Stimulated activated CD4-positive, alpha-beta T cell treated with anti-CD3 and anti-CD28 coated beads, Interleukin-15, amount 100 ng/mL, for 1 hour (primary cell): ENCODE measurements around the gene CARD9.
A peak's percentile ranks its signal among the peaks of the same experiment; 100 is the strongest.

Experiments used
- DNase-seq, 2 donors: peaks; one replicate each; pipeline ENCODE4 v3.0.0-alpha.2; 2020; ENCODE audit warnings: low read depth in 1 of 2, low spot score in 1 of 2

CARD9 gene

DNA sequence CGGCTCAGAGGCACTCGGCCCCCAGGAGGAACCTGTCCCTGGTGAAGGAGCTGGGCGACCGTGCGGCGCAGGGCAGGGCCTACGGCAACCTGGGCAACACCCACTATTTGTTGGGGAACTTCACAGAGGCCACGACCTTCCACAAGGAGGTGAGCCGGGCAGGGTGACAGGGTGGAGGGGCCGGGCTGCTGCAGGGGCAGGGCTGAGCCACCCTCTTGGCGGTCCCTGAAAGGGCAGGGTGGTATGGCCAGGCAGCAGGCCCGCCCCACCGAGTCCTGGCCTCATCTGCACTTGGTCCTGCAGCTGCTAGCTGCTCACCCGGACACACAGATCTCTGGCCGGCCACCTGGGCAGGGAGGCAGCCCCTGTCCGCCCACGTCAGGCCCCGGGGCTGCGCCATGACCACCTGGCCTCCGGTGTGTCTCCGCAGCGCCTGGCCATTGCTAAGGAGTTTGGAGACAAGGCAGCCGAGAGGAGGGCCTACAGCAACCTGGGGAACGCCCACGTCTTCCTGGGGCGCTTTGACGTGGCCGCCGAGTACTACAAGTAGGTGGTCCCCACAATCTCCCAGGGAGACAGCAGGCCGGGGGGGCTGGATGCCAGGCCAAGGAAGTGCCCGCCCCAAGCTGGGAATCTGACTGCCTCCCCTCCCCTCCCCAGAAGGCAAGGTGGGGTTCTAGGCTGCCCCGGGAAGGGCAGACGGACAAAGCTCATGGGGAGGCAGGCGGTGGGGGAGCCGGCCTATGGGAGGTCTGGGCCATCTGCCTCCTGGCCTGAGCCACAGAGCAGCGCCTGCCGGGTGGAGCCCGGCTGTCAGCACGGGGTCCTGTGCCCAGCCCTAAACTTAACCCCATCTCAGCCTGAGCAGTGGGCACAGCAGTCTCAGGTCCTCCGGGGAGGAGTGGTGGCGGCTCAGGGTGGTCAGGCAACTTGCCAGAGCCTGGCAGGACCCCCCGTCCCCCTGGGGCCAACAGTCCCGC lies 35.8 kb downstream of the CARD9 start:
- DNase-seq, result no peak

- DNase-seq, result no peak
Observed at GRCh38 chr9:136336881-136337280, 36.6 kb downstream of the CARD9 start.

- DNase-seq, result no peak
Observed at GRCh38 chr9:136336156-136336870, 37.2 kb downstream of the CARD9 start.

DNA sequence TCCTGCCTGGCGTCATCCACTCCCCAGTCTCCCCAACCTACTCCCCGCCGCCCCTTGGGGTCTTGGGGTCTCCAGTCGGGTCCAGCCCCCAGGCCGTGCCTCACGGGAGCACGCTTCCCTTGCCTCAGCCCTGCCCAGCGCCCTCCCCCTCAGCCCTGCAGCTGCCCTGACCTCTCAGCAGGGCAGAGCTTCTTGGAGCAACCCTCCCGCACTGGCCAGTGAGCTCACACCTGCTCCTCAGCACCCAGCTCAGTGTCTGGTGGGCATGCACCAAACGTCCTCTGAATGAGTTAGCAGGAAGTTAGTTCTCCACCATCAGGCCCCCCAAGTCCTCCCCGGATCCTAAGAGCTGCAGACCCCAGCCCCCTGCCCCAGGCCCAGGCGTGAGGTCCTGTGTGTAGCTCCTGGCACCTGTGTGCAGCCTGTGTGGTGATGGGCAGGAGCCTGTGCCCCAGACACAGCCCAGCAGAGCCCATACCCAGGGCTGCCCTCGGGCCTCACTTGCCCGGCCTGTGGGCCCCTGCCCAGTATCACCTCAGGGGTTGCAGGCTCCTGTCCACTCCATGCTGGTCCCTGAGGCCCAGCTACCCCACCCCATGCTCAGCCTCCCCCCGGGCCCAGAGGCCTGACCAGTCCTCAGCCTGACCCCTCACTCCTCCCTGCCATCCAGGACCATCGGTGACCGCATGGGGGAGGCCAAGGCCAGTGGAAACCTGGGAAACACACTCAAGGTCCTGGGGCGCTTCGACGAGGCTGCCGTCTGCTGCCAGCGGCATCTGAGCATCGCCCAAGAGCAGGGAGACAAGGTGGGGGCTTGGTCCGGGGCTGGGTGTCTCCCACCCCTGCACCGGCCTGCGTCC lies 37.9 kb downstream of the CARD9 start:
- no peak for DNase-seq

GRCh38 chr9:136334541-136334940 lies 38.9 kb downstream of the CARD9 start:
- DNase-seq, result no peak

GRCh38 chr9:136333486-136333885 lies 40.0 kb downstream of the CARD9 start:
- DNase-seq, result no peak

DNA sequence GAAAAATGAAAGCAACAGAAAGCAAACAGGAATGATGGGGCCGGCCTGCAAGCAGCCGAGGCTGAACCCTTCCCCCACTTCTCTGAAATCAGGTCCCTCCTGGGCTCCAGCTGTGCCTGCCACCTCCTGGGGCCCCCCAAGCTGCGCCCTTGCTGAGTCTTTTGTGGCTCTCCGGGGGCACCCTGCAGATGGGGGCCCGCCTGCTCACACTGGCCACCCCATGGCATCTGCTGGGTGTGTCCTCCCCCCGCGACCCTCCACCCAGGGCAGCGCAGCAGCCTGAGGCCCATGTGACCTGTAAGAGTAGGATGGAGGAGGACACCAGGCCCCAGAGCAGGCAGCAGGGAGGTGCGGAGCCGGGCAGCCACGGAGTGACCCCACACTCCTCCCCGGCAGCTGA lies 40.4 kb downstream of the CARD9 start:
- no peak for DNase-seq

- DNase-seq, result no peak
Observed at GRCh38 chr9:136332482-136332983, 40.9 kb downstream of the CARD9 start.

GRCh38 chr9:136331556-136332481 lies 41.6 kb downstream of the CARD9 start:
- no peak for DNase-seq

- no peak for DNase-seq
Observed at GRCh38 chr9:136331030-136331429, 42.4 kb downstream of the CARD9 start.

DNA sequence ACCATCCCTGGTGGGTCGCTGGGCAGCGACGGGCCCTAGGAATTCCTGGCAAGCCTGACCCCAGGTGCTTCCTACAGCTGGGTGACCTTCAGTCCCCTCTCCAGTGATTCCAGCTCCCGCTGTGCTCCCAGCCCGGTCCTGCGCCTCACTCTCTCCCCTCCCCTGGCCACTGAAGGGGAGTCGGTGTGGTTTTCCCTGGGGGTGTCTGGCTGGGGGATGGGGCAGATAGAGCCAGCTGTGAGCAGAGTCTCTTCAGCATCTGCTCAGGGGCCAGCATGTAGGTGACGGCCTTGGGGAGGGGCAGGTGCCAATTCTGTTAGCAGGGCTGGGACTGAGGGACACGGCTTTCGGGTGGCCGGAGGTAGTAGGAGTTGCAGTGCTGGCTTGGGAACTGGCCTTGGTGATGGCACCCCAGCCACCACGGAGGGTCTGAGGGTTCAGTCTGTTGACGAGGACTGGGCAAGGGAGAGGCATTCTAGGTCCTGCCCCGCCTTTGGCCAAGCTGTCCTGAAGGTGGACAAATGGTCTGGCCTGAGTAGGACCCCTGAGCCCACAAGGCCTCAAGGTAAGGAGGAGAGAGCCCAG lies 43.0 kb downstream of the CARD9 start:
- no peak for DNase-seq

- DNase-seq, result no peak
Observed at GRCh38 chr9:136329636-136330405, 43.6 kb downstream of the CARD9 start.

- no peak for DNase-seq
Observed at GRCh38 chr9:136329211-136329627, 44.2 kb downstream of the CARD9 start.

DNA sequence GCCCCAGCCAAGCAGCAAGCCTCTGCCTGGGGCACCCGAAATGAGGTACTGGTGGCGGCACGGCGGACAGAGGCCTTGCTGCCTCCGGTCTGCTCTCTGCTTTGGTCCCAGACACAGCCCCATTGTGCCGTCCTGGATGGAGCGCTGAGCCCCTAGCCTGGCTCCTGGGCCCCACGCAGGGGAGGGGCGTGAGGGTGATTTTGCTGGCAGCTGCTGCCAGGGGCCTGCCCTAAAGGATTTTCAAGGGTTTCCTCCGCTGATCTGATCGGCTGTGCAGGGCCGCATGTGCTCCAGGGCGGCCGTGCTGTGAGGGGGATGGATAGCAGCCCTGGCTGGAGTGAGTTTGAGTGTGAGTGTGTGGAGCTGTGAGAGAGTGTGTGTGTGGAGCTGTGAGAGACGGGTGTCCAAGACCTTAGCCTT lies 44.8 kb downstream of the CARD9 start:
- no peak for DNase-seq

DNA sequence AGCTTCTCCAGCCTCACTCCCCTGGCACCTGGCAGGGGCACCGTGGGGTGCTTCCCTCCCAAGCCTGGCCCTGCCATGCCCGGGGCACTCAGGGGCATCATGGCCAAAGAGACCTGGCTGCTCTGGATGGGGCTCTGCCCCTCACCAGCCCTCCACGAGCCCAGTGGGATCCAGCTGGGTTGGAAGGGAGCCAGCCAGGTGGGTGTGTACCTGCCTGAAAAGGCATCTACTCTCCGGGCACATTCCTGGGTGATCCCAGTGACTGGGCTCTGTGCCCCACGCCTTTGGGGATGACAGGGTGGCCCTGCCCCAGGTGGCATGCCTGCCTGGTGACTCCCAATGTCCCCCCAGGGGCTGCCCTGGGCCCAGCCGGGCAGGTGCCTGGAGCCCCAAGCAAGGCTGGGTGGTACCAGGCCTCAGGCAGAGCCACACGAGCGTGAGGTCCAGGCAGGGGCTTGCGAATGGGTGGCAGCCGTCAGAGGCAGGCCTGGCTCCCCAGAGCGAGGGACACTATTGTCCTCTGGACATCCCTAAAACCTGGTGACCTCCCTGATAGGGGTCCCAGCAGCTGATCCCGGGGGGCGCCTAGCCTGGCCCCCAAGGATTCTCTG lies 45.4 kb downstream of the CARD9 start:
- DNase-seq, result no peak

DNA sequence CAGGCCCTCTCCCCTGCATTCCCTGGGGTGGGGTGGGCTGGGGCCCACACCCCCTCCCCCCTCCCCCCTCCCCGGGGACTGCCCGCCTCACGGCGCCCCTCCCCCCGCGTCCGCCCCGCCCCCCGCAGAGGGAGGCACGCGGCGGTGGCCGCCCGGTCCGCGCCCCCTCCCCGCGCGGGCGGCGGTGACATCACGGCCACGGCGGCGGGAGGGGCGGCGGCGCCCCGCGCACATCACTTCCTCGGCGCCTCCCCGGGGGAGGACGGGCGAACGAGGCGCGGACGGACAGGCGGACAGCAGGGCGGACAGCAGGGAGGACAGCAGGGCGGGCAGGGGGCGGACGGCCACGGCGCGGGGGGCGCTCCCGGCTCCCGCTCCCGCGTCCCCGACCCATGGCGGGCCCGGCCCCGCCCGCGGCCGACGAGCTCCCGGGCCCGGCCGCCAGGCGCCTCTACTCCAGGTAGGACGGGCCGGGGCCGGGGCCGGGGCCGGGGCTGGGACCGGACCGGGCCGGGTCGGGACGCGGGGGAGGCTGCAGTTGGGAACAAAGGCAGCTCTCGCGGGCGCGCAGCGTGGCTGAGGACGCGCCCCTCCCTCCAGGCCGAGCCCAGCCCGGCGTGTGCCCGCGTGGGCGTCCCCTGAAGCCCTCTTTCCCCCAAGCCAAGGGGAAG lies 46.0 kb downstream of the CARD9 start, which contains the start of gene GPSM1:
GPSM1 (plus strand) TSS at position 236 of the 671 bp plus-strand sequence; CDS start at position 393, 157 bp downstream.
- DNase-seq, result peak; percentile 12 to 43

DNA sequence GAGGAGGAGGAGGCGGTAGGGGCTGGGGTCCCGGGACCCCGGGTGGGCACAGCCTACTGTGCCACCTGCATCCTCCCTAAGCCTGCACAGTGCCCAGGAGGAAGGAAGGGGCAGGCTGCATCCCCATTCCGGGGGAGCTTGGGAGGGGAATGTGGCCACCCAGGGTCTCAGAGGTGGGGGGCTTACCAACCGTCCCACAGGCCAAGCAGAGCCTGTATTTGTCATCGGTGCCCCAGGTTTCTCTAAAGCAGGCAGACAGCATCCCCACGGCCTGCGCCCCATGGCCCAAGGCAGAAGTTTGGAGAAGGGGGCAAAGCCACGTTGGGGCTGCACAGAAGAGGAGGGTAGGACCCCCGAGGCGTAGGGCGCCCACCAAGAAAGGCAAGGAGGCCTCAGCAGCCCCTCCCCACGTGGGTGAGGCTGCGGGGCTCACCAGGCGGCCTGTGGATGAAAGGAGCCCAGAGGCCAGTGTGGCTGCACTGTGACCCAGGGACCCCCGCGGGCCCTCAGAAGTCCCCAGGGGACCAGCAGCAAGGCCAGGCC lies 46.6 kb downstream of the CARD9 start:
- DNase-seq, result no peak
